Right renal pelvis (tissue), 4 donors: ENCODE measurements around the gene APOBR. TPM values are rescaled to one million over a fixed set of nuclear protein-coding genes. Genes with fewer than 3 reads are reported as not detected.
"Not testable (repeated sequence)": the region's sequence is repeated elsewhere in the genome, so short reads cannot be mapped to it uniquely, and the experiment has no call there.

Experiments used
- DNase-seq, 4 donors: peaks; one replicate each; pipeline ENCODE4 v3.0.0-alpha.2; 2013; ENCODE audit warnings: low read depth in 4 of 4, low spot score in 3 of 4, missing footprints in 1 of 4
- polyA plus RNA-seq, 4 donors: library from polyadenylated mRNA; unstranded; fragments of 120-200 nt; gene quantifications; one replicate each; pipeline ENCODE4 v1.2.1, GENCODE V29; 2013; ENCODE audit not compliant: insufficient read length in 4 of 4

APOBR gene
- polyA plus RNA-seq, 4 donors: 0.42 to 0.84 (median 0.61) TPM

- no peak for DNase-seq
Measured at GRCh38 chr16:28526201-28527099, 32.0 kb downstream of the APOBR start.

GRCh38 chr16:28527100-28527785 is 32.8 kb downstream of the APOBR start:
- DNase-seq: not testable (repeated sequence)

- DNase-seq: no peak
Measured at GRCh38 chr16:28527985-28528384, 33.5 kb downstream of the APOBR start.

- DNase-seq: no peak
Measured at GRCh38 chr16:28528463-28528867, 34.0 kb downstream of the APOBR start.

GRCh38 chr16:28529124-28529523 is 34.7 kb downstream of the APOBR start:
- DNase-seq: no peak

- no peak for DNase-seq
Measured at GRCh38 chr16:28531777-28532744, 37.6 kb downstream of the APOBR start.

- DNase-seq: no peak
Measured at GRCh38 chr16:28532940-28533647, 38.7 kb downstream of the APOBR start.

- DNase-seq: no peak
Measured at GRCh38 chr16:28534542-28535373, 40.3 kb downstream of the APOBR start.

GRCh38 chr16:28537076-28537475 is 42.6 kb downstream of the APOBR start:
- DNase-seq: no peak

- DNase-seq: no peak
Measured at GRCh38 chr16:28537964-28538732, 43.7 kb downstream of the APOBR start.

- DNase-seq: peak; percentile 45 to 57 (median 53)
Measured at GRCh38 chr16:28538733-28539596, 44.5 kb downstream of the APOBR start, which contains the start of gene NUPR1. Gene NUPR1 (minus strand): TSS chr16:28538974. CDS start chr16:28538907, 67 bp downstream.

- DNase-seq: no peak
Measured at GRCh38 chr16:28540346-28540745, 45.9 kb downstream of the APOBR start.

- DNase-seq: no peak
Measured at GRCh38 chr16:28542646-28543045, 48.2 kb downstream of the APOBR start.

- DNase-seq: no peak
Measured at GRCh38 chr16:28543072-28543471, 48.6 kb downstream of the APOBR start.

GRCh38 chr16:28544998-28545397 is 50.6 kb downstream of the APOBR start:
- no peak for DNase-seq

- DNase-seq: not testable (repeated sequence)
Measured at GRCh38 chr16:28545964-28546363, 51.5 kb downstream of the APOBR start.

GRCh38 chr16:28546626-28547025 is 52.2 kb downstream of the APOBR start:
- DNase-seq: no peak
